ENCODE data around the gene TTC3. TPM values are rescaled to one million over a fixed set of nuclear protein-coding genes. Genes with fewer than 3 reads are reported as not detected.

Gene TTC3
- total RNA-seq, 1 donor from 2014 or later = 93.0 TPM

DNA sequence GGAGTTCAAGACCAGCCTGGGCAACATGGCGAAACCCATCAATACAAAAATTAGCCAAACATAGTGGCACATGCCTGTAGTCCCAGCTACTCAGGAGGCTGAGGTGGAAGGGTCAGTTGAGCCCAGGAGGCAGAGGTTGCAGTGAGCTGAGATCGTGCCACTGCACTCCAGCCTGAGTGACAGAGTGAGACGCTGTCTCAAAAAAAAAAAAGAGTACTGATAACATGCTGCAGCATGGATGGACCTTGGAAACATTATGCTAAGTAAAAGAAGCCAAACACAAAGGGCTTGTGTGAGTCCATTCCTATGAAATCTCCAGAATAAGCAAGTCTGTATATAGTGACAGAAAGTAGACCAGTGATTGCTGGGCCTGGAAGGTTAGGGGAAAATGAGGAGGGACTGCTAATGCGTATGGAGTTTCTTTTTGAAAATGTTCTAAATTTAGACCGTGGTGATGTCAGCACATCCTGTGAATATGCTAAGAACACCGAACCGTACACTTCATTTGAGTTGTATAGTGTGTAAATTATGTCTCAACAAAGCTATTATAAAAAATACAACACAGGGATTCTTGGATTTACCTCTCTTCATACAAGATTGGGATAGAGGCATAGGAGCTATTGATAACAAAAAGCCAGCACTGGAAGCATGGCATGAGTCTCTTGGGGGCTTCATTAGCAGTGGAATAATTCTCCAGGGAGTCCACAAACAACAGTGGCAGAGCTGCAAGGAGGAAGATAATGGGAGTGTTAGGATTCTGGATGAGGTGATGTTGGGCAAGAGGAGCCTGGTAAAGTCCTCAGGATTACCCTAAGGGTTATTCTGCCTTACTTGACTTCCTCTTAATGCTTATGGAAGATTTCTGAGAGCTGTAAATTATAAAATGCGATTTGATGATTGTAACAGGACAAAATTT, 73.5 kb downstream of the TTC3 start:
- H3K27me3 ChIP-seq (ENCODE audit: low read depth) = no peaks in the 10 kb centered on the region
- H3K4me3 ChIP-seq = no peak overlapping the region
- intact Hi-C loops (cut with DNase I) = no loop called here
- no peak for DNase-seq
- peaks cover 73% of the 10 kb centered on the region for H3K36me3 ChIP-seq
- ATAC-seq = no peak
- no peak overlapping the region for H3K27ac ChIP-seq
- TF ChIP-seq, protein P1, sequence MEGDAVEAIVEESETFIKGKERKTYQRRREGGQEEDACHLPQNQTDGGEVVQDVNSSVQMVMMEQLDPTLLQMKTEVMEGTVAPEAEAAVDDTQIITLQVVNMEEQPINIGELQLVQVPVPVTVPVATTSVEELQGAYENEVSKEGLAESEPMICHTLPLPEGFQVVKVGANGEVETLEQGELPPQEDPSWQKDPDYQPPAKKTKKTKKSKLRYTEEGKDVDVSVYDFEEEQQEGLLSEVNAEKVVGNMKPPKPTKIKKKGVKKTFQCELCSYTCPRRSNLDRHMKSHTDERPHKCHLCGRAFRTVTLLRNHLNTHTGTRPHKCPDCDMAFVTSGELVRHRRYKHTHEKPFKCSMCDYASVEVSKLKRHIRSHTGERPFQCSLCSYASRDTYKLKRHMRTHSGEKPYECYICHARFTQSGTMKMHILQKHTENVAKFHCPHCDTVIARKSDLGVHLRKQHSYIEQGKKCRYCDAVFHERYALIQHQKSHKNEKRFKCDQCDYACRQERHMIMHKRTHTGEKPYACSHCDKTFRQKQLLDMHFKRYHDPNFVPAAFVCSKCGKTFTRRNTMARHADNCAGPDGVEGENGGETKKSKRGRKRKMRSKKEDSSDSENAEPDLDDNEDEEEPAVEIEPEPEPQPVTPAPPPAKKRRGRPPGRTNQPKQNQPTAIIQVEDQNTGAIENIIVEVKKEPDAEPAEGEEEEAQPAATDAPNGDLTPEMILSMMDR (IDR thresholded peaks at IDR 0.05) = no peak
- no peaks in the 10 kb centered on the region for H3K4me1 ChIP-seq
- no peaks in the 10 kb centered on the region for H3K9me3 ChIP-seq

DNA sequence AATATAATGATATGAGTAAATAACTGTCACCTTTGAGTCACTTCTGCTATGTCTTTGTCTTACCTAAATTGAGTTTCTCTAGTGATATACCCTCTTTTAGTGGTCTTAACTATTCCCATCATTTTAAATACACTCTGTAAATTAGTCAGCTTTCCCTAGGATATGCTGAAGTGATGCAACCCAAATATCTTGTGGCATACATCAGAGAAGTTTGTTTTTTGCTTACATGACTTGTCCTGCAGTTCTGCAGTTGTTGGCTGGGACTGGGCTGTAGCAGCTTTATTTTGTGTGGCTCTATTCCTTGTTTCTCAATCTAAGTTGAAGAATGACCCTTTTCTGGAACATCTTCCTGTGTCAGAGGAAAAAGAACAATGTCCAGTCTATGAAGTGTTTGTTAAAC, 76.4 kb downstream of the TTC3 start:
- Histone ChIP-seq H3K27ac (no peak overlapping the region), H3K4me3 (no peak overlapping the region), H3K4me1 (no peaks in the 10 kb centered on the region), H3K36me3 (peaks cover 70% of the 10 kb centered on the region), H3K9me3 (no peaks in the 10 kb centered on the region), H3K27me3 (ENCODE audit: low read depth) (no peaks in the 10 kb centered on the region)
- no peak for ATAC-seq
- TF ChIP-seq, protein P1 (IDR thresholded peaks at IDR 0.05) = no peak
- intact Hi-C loops (cut with DNase I) = no loop called here
- DNase-seq = no peak

DNA sequence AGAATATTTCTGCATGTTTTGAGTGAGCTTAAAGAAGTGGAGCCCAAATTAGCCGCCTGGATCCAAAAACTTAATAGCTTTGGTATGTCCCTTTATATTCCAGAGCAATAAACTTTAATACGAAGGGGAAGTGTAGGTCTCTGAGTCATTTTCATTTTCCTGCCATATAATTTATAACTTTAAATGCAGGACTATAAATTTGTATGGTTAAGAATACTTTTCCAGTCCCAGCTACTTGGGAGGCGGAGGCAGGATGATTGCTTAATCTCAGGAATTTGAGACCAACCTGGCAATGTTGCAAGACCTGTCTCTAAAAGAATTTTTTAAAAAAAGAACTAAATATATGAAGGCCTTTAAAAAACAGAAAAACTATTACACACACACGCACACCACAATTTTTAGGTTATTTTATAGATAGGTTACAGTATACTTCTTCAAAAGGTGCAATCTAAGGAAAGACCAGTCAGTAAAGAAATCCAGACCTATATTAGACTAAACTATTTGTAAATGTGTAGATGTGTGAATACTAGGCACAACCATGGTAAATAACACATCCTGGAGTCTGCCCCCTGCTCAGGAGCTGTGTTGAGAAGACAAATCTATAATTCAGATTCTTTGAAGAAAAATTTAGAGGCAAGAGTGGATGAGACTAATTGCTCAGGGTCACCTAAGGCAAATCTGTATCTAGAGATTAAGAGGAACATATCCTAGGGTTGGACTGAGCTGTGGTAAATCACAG, 80.3 kb downstream of the TTC3 start:
- Histone ChIP-seq H3K4me1 (no peaks in the 10 kb centered on the region), H3K27me3 (ENCODE audit: low read depth) (no peaks in the 10 kb centered on the region), H3K36me3 (peaks cover 64% of the 10 kb centered on the region), H3K9me3 (no peaks in the 10 kb centered on the region), H3K27ac (peak overlapping the region; percentile 48), H3K4me3 (no peak overlapping the region)
- TF ChIP-seq, protein P1 (IDR thresholded peaks at IDR 0.05) = no peak
- ATAC-seq (peak in 1 of 2 donors; percentile 76), DNase-seq (no peak)
- intact Hi-C loops (cut with DNase I) = no loop called here

DNA sequence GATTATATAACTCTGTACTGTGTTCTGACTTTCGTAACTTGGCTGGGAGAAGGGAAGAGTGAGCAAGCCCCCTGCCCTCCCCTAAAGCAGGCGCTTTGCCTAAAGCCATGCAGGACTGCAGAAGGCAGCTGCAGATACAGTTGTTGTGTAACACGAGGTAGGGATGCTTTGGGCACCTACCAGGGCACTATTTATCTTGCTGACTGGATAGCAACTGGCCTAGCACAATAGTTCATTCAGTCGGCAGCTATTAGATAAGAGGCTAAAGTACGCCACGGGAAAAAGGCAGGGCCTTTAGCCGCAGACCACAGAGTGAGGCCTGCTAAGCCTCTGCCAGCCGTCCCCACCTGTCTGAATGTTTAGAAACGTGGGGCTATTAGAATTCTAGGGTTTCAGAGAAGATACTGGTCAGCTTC, 80.9 kb downstream of the TTC3 start:
- peak; percentile 66 to 75 for ATAC-seq
- H3K27ac ChIP-seq = peak overlapping the region; percentile 48
- intact Hi-C loops (cut with DNase I) = no loop called here

DNA sequence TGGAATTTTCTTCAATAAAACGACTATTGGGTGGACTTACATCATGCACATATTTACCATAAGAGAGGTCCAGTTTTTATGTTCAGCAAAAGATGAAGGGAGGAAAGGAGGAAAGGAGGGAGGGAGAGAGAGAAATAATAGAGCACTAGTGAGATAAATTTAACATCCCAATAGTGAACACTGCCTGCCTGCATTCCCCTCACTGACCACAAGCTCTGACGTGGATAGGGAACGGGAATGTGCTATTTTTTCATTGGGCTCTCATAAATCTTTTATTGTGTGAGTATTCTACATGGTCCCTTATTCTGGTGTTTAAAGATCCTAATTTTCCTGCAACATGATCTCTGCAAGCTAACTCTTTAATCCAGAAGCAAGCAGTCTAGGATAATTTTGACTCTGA, 82.1 kb downstream of the TTC3 start:
- intact Hi-C loops (cut with DNase I) = no loop called here
- no peak overlapping the region for H3K4me3 ChIP-seq
- no peak for ATAC-seq
- no peaks in the 10 kb centered on the region for H3K27me3 ChIP-seq (ENCODE audit: low read depth)
- H3K27ac ChIP-seq = no peak overlapping the region
- TF ChIP-seq, protein P1 (IDR thresholded peaks at IDR 0.05) = no peak
- peaks cover 64% of the 10 kb centered on the region for H3K36me3 ChIP-seq
- no peak for DNase-seq
- no peaks in the 10 kb centered on the region for H3K4me1 ChIP-seq
- H3K9me3 ChIP-seq = no peaks in the 10 kb centered on the region

More for the DNA sequence above, 80.9 kb downstream of the TTC3 start:
- peaks cover 64% of the 10 kb centered on the region for H3K36me3 ChIP-seq
- H3K4me3 ChIP-seq = no peak overlapping the region
- no peaks in the 10 kb centered on the region for H3K9me3 ChIP-seq
- no peak for DNase-seq
- TF ChIP-seq, protein P1 (IDR thresholded peaks at IDR 0.05) = no peak
- no peaks in the 10 kb centered on the region for H3K4me1 ChIP-seq
- H3K27me3 ChIP-seq (ENCODE audit: low read depth) = no peaks in the 10 kb centered on the region
